ENCODE measurements around the gene DPP9.
A peak's percentile ranks its signal among the peaks of the same experiment; 100 is the strongest.
"Not testable (repeated sequence)": the region's sequence is repeated elsewhere in the genome, so short reads cannot be mapped to it uniquely, and the experiment has no call there.

Gene DPP9

GRCh38 chr19:4749870-4750590, 26.4 kb upstream of the DPP9 start:
- no peak for TF ChIP-seq JUND (IDR thresholded peaks at IDR 0.05; ENCODE audit: low read depth)
- in situ Hi-C loops (cut with HindIII; ENCODE audit: low pct_unique_long_range_greater_than_20kb, low sequenced_read_pairs): no loop called here
- DNase-seq (ENCODE audit: low read depth in 1 of 2, low spot score in 1 of 2): no peak

DNA sequence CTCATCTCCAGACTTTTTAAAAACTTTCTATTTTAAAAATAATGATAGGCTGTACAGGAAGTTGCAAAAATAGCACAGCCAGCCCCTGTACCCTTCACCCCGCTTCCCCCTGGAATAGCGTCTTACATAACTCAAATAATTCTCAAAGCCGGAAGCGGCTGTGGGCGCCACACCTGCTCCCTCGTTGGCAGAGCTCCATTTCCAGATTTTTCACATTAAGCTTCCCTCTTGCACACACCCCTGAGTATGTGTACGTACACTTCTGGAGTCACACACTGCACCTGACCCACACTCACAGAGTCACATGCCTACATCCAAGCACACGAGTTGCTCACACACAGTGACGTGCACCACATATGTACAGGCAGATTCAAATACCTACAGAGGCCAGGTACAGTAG, 24.9 kb upstream of the DPP9 start:
- in situ Hi-C loops (cut with HindIII; ENCODE audit: low pct_unique_long_range_greater_than_20kb, low sequenced_read_pairs): no loop called here
- no peak for DNase-seq (ENCODE audit: low read depth in 1 of 2, low spot score in 1 of 2)

GRCh38 chr19:4748185-4748584, 24.5 kb upstream of the DPP9 start:
- TF ChIP-seq JUND (IDR thresholded peaks at IDR 0.05; ENCODE audit: low read depth): no peak
- DNase-seq (ENCODE audit: low read depth in 1 of 2, low spot score in 1 of 2): no peak
- in situ Hi-C loops (cut with HindIII; ENCODE audit: low pct_unique_long_range_greater_than_20kb, low sequenced_read_pairs): no loop called here

More for the DNA sequence above, 24.9 kb upstream of the DPP9 start:
- no peak for TF ChIP-seq JUND (IDR thresholded peaks at IDR 0.05; ENCODE audit: low read depth)

GRCh38 chr19:4745986-4746385, 22.3 kb upstream of the DPP9 start:
- TF ChIP-seq JUND (IDR thresholded peaks at IDR 0.05; ENCODE audit: low read depth): no peak
- in situ Hi-C loops (cut with HindIII; ENCODE audit: low pct_unique_long_range_greater_than_20kb, low sequenced_read_pairs): no loop called here
- DNase-seq (ENCODE audit: low read depth in 1 of 2, low spot score in 1 of 2): no peak

DNA sequence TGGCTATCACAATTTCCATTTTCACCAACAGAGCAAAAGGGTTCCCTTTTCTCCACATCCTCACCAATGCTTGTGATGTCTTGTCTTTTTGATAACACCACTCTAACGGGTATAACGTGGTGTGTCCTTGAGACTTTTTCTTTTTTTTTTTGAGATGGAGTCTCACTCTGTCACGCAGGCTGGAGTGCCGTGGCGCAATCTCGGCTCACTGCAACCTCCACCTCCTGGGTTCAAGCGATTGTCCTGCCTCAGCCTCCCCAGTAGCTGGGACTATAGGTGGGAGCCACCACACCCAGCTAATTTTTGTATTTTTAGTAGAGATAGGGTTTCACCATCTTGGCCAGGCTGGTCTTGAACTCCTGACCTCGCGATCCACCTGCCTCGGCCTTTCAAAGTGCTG, 21.5 kb upstream of the DPP9 start:
- DNase-seq (ENCODE audit: low read depth in 1 of 2, low spot score in 1 of 2); in situ Hi-C loops (cut with HindIII; ENCODE audit: low pct_unique_long_range_greater_than_20kb, low sequenced_read_pairs): not testable (repeated sequence)

DNA sequence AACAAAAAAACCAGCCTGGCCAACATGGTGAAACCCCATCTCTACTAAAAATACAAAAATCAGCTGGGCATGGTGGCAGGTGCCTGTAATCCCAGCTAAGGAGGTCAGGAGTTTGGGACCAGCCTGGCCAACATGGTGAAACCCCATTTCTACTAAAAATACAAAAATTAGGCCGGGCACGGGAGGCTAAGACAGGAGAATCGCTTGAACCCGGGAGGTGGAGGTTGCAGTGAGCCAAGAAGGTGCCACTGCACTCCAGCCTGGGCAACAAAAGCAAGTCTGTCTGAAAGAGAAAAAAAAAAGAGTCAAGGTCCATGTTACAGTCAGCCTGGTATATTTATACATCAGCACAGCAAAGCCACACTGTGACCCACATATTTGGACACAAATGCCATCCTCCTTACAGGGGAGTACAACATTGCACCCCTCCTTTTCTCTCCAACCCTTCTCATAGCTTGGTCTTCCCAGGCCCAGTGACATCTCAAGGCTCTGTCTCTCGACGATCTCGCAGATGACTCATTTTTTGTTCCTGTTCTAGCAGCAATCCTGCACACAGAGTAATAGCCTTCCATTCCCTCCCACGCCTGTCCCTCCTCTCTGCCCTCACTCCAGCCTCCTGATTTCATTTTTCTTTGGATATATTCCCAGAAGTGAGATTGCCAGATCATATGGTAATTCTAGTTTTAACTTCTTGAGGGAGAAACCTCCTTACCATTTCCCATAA, 21.0 kb upstream of the DPP9 start:
- no peak for TF ChIP-seq JUND (IDR thresholded peaks at IDR 0.05; ENCODE audit: low read depth)
- in situ Hi-C loops (cut with HindIII; ENCODE audit: low pct_unique_long_range_greater_than_20kb, low sequenced_read_pairs): no loop called here
- DNase-seq (ENCODE audit: low read depth in 1 of 2, low spot score in 1 of 2): no peak

DNA sequence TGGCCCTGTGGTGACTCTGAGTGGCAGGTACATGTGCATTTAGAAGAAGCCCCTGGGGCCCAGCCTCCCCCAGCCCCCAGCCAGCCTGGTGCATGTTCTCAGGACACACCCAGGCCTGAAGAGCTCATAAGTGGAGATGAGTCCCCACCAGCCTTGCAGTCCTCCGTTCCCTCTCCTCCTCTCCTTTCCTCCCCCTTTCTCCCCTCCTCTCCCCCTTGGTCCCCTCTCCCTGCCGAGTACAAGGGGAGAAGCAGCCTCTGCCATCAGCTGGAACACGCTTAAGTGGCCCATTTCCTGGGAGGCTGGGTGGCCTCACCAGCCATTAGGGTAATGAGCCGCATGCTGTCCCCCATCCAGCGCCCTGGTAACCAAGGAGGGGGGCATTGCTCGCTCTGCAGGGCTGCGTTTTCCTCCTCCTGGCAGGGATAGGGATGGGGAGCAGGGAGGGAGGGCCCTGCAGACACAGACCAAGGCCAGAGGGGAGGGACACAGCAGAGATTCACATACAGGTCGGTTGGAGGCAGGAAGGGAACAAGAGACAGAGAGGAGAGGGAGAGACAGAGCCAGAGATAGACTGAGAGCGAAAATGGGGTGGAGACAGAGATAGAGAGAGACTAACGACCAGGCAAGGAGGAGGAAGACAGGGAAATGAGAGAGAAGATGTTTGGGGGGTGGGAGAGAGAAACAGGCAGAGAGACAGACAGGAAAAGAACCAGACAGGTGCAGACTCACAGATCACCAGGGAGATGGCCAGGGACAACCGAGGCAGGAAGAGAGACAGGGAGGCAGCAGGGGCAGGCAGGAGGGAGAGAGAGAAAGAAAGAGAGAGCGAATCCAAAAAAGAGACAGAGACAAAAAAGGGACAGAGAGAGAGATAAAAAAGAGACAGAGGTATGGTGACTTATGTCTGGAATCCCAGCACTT, 19.3 kb upstream of the DPP9 start:
- no peak for TF ChIP-seq JUND (IDR thresholded peaks at IDR 0.05; ENCODE audit: low read depth)

GRCh38 chr19:4740092-4740491, 16.4 kb upstream of the DPP9 start:
- no peak for DNase-seq (ENCODE audit: low read depth in 1 of 2, low spot score in 1 of 2)
- in situ Hi-C loops (cut with HindIII; ENCODE audit: low pct_unique_long_range_greater_than_20kb, low sequenced_read_pairs): no loop called here
- TF ChIP-seq JUND (IDR thresholded peaks at IDR 0.05; ENCODE audit: low read depth): no peak

More for the DNA sequence above, 19.3 kb upstream of the DPP9 start:
- DNase-seq (ENCODE audit: low read depth in 1 of 2, low spot score in 1 of 2): no peak
- in situ Hi-C loops (cut with HindIII; ENCODE audit: low pct_unique_long_range_greater_than_20kb, low sequenced_read_pairs): no loop called here

DNA sequence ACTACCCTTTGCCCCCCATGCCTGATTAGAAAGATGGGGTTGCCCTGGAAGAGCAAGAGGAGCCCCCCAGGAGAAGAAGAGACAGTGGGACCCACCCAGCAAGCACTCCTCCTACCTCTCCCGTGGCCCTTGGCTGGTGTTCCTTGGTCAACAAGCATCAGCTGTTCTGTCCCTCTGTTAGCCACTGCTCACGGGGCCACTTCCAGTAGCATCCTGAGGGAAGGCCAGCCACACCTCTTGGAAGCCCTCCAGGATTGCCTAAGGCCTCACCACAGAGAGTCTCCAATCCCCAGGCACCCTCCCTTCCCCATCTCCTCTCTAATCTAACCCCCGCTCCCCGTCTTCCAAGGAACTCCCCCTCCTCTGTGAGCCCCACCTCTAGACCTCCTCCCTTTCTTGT, 15.1 kb upstream of the DPP9 start:
- DNase-seq (ENCODE audit: low read depth in 1 of 2, low spot score in 1 of 2): no peak
- in situ Hi-C loops (cut with HindIII; ENCODE audit: low pct_unique_long_range_greater_than_20kb, low sequenced_read_pairs): no loop called here
- no peak for TF ChIP-seq JUND (IDR thresholded peaks at IDR 0.05; ENCODE audit: low read depth)

- DNase-seq (ENCODE audit: low read depth in 1 of 2, low spot score in 1 of 2): no peak
- in situ Hi-C loops (cut with HindIII; ENCODE audit: low pct_unique_long_range_greater_than_20kb, low sequenced_read_pairs): no loop called here
Observed at GRCh38 chr19:4737955-4738600, 14.4 kb upstream of the DPP9 start.

GRCh38 chr19:4733755-4734345, 10.2 kb upstream of the DPP9 start:
- no peak for DNase-seq (ENCODE audit: low read depth in 1 of 2, low spot score in 1 of 2)
- in situ Hi-C loops (cut with HindIII; ENCODE audit: low pct_unique_long_range_greater_than_20kb, low sequenced_read_pairs): no loop called here
- TF ChIP-seq JUND (IDR thresholded peaks at IDR 0.05; ENCODE audit: low read depth): no peak

More at GRCh38 chr19:4737955-4738600, 14.4 kb upstream of the DPP9 start:
- TF ChIP-seq JUND (IDR thresholded peaks at IDR 0.05; ENCODE audit: low read depth): no peak

- in situ Hi-C loops (cut with HindIII; ENCODE audit: low pct_unique_long_range_greater_than_20kb, low sequenced_read_pairs): no loop called here
Observed at GRCh38 chr19:4732680-4733114, 9.1 kb upstream of the DPP9 start.

More at GRCh38 chr19:4732680-4733114, 9.1 kb upstream of the DPP9 start:
- TF ChIP-seq JUND (IDR thresholded peaks at IDR 0.05; ENCODE audit: low read depth): no peak
- DNase-seq (ENCODE audit: low read depth in 1 of 2, low spot score in 1 of 2): peak; percentile 64 to 81
